GM23338 (cell line): ENCODE measurements around the gene CRYL1. TPM values are rescaled to one million over a fixed set of nuclear protein-coding genes. Genes with fewer than 3 reads are reported as not detected.

Experiments used
- ATAC-seq: fragments of 200-7000 bp; cut with Tn5 transposase; 3 replicates; pipeline ENCODE4 v1.9.1; 2020
- DNase-seq: peaks from one replicate; pipeline ENCODE4 v3.0.0-alpha.2; 2015; ENCODE audit warnings: low spot score
- H2AFZ ChIP-seq: fragments of 200-600 bp; sonication (generic); 2 replicates; pipeline ENCODE4 v1.8.0; 2016; ENCODE audit warnings: antibody characterized with exemption, mild to moderate bottlenecking, moderate library complexity
- H3F3A ChIP-seq: fragments of 200-600 bp; sonication (generic); replicated peaks from 2 replicates; pipeline ENCODE4 v1.8.0; 2017; ENCODE audit warnings: antibody characterized with exemption, mixed run types, low read depth
- H3K27ac ChIP-seq: fragments of 200-600 bp; sonication (generic); 2 replicates; pipeline ENCODE4 v1.6.1; 2016; ENCODE audit warnings: low read depth
- H3K27me3 ChIP-seq: fragments of 200-600 bp; sonication (generic); 2 replicates; pipeline ENCODE4 v1.8.0; 2016; ENCODE audit warnings: mild to moderate bottlenecking, mixed run types, moderate library complexity; ENCODE audit not compliant: insufficient read depth
- H3K36me3 ChIP-seq: fragments of 200-600 bp; sonication (generic); 2 replicates; pipeline ENCODE4 v1.8.0; 2016; ENCODE audit warnings: mild to moderate bottlenecking; ENCODE audit not compliant: insufficient read depth
- H3K4me1 ChIP-seq: fragments of 200-600 bp; sonication (generic); 2 replicates; pipeline ENCODE4 v1.8.0; 2016; ENCODE audit warnings: mild to moderate bottlenecking, moderate library complexity; ENCODE audit not compliant: insufficient read depth
- H3K4me2 ChIP-seq: fragments of 200-600 bp; sonication (generic); 2 replicates; pipeline ENCODE4 v1.7.1; 2017; ENCODE audit warnings: mixed run types
- H3K4me3 ChIP-seq: fragments of 200-600 bp; sonication (generic); 2 replicates; pipeline ENCODE4 v1.6.1; 2016; ENCODE audit warnings: mixed run types
- H3K79me2 ChIP-seq: fragments of 200-600 bp; sonication (generic); replicated peaks from 2 replicates; pipeline ENCODE4 v1.8.0; 2017; ENCODE audit warnings: mild to moderate bottlenecking; ENCODE audit not compliant: insufficient read depth
- H3K9me2 ChIP-seq: fragments of 200-600 bp; sonication (generic); 2 replicates; pipeline ENCODE4 v1.8.0; 2017; ENCODE audit not compliant: insufficient read depth
- H4K20me1 ChIP-seq: fragments of 200-600 bp; sonication (generic); replicated peaks from 2 replicates; pipeline ENCODE4 v1.8.0; 2017; ENCODE audit warnings: mild to moderate bottlenecking; ENCODE audit not compliant: insufficient read depth
- H3K27ac Mint-ChIP-seq: 2 replicates; pipeline ENCODE4 v1.8.0; 2020; ENCODE audit warnings: inconsistent platforms, mild to moderate bottlenecking, moderate library complexity, mixed read lengths
- H3K27me3 Mint-ChIP-seq: 3 replicates; pipeline ENCODE4 v1.8.0; 2022; ENCODE audit warnings: low read depth, mild to moderate bottlenecking, moderate library complexity, mixed read lengths, inconsistent platforms; ENCODE audit not compliant: insufficient read depth, poor library complexity
- H3K36me3 Mint-ChIP-seq: 3 replicates; pipeline ENCODE4 v1.8.0; 2021; ENCODE audit warnings: low read depth, mild to moderate bottlenecking, inconsistent platforms, moderate library complexity, mixed read lengths
- H3K4me1 Mint-ChIP-seq: 3 replicates; pipeline ENCODE4 v1.8.0; 2020; ENCODE audit warnings: mild to moderate bottlenecking, inconsistent platforms, mixed read lengths
- H3K4me3 Mint-ChIP-seq: 3 replicates; pipeline ENCODE4 v1.8.0; 2021; ENCODE audit warnings: moderate library complexity, mild to moderate bottlenecking, inconsistent platforms, mixed read lengths
- H3K9me3 Mint-ChIP-seq: 3 replicates; pipeline ENCODE4 v1.8.0; 2020; ENCODE audit warnings: moderate library complexity, mild to moderate bottlenecking, inconsistent platforms, mixed read lengths
- CREB1 ChIP-seq: fragments of 250-450 bp; sonication (Bioruptor Pico); IDR thresholded peaks from 2 replicates; pipeline ENCODE4 v1.5.0; 2020; ENCODE audit warnings: low read depth, mild to moderate bottlenecking, moderate library complexity
- EZH2 ChIP-seq: fragments of 200-600 bp; sonication (generic); IDR thresholded peaks from one replicate; pipeline ENCODE4 v1.8.0; 2017; ENCODE audit warnings: antibody characterized with exemption, mild to moderate bottlenecking, low read depth; ENCODE audit not compliant: unreplicated experiment
- EZH2phosphoT487 ChIP-seq: fragments of 200-600 bp; sonication (generic); IDR thresholded peaks from one replicate; pipeline ENCODE4 v1.8.1; 2018; ENCODE audit warnings: antibody characterized with exemption; ENCODE audit not compliant: unreplicated experiment
- JUNB ChIP-seq: IDR thresholded peaks from one replicate; pipeline ENCODE4 v1.6.1; 2016; ENCODE audit warnings: antibody characterized with exemption; ENCODE audit not compliant: unreplicated experiment
- NANOG ChIP-seq: IDR thresholded peaks from 2 replicates; pipeline ENCODE4 v1.6.1; 2016; ENCODE audit warnings: antibody characterized with exemption, borderline replicate concordance
- POLR2AphosphoS5 ChIP-seq: IDR thresholded peaks from 2 replicates; pipeline ENCODE4 v1.6.1; 2016; ENCODE audit warnings: antibody characterized with exemption, low read depth
- STAT1 ChIP-seq: IDR thresholded peaks from one replicate; pipeline ENCODE4 v1.6.1; 2016; ENCODE audit warnings: antibody characterized with exemption; ENCODE audit not compliant: unreplicated experiment
- ZNF114 ChIP-seq: fragments of 250-450 bp; sonication (Bioruptor Pico); IDR thresholded peaks from 2 replicates; pipeline ENCODE4 v1.5.0; 2020; ENCODE audit warnings: mild to moderate bottlenecking, moderate library complexity
- ZNF331 ChIP-seq: fragments of 250-450 bp; sonication (Bioruptor Pico); IDR thresholded peaks from 2 replicates; pipeline ENCODE4 v1.5.0; 2020; ENCODE audit warnings: low read depth, mild to moderate bottlenecking, moderate library complexity
- polyA plus RNA-seq: library from polyadenylated mRNA; unstranded; fragments of >200 nt; fragmentation: Nextera tagmentation; extraction: Ambion mirVana; gene quantifications from 2 replicates; pipeline ENCODE4 v1.2.1, GENCODE V29; 2016
- total RNA-seq: library from RNA; depleted of rRNA; stranded (reverse); fragments of >200 nt; shearing (Covaris generic); gene quantifications from 2 replicates; pipeline ENCODE4 v1.2.3, GENCODE V29; 2014
- TF ChIP-seq, protein P1 (sequence below): IDR thresholded peaks from one replicate; pipeline ENCODE4 v1.6.1; 2018; ENCODE audit warnings: antibody characterized with exemption; ENCODE audit not compliant: unreplicated experiment
- TF ChIP-seq, protein P2 (sequence below), 2 experiments: fragments of 200-600 bp in 1 of 2; sonication (generic) in 1 of 2; conservative IDR thresholded peaks; 2 replicates each; pipeline versions ENCODE4 v1.5.1 to v1.6.1; 2016 to 2017; ENCODE audit warnings: antibody characterized with exemption in 2 of 2, low read depth in 2 of 2, mild to moderate bottlenecking in 2 of 2, moderate library complexity in 1 of 2
- TF ChIP-seq, protein P3 (sequence below): fragments of 250-450 bp; sonication (Bioruptor Pico); IDR thresholded peaks from 2 replicates; pipeline ENCODE4 v1.5.0; 2020; ENCODE audit warnings: mild to moderate bottlenecking, moderate library complexity

The CRYL1 gene
- total and polyA plus RNA-seq, 2 experiments from 2014 or later, result 2.2 to 2.6 TPM

DNA sequence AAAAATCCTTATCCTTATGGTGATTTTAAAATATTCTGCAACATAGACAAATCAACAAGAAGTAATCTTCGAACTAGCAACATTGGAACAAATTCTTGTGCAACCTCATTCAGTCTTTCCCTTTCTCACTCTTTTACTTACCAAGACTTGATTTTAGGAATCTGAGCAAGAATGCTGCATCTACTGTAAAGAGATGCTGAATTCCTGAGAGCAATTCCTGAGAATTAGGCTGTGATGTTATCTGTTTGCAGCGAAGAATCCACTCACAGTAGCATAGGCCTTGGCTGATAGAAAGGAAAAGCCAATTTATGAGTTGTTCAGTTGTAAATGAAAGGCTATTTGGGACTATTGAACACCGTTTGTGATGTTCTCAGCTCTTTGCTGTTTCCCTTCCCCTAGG is 144.3 kb downstream of the CRYL1 start:
- ATAC-seq, result no peak
- H2AFZ ChIP-seq, result no peak overlapping the region

More for the DNA sequence above, 144.3 kb downstream of the CRYL1 start:
- H3K36me3 ChIP-seq, result no peaks in the 10 kb centered on the region
- no peak overlapping the region for H3K27ac ChIP-seq
- peaks cover 4% of the 10 kb centered on the region for H3K27me3 Mint-ChIP-seq
- no peaks in the 10 kb centered on the region for H4K20me1 ChIP-seq
- no peaks in the 10 kb centered on the region for H3K4me1 ChIP-seq
- H3K9me3 Mint-ChIP-seq, result peaks cover under 1% of the 10 kb centered on the region; the same call in 1 of the 3 replicates
- no peak overlapping the region for H3K27ac Mint-ChIP-seq
- no peaks in the 10 kb centered on the region for H3K36me3 Mint-ChIP-seq
- no peaks in the 10 kb centered on the region for H3F3A ChIP-seq
- no peak for DNase-seq
- no peaks in the 10 kb centered on the region for H3K27me3 ChIP-seq
- H3K79me2 ChIP-seq, result no peaks in the 10 kb centered on the region
- H3K4me2 ChIP-seq, result no peak overlapping the region
- H3K4me3 ChIP-seq, result no peak overlapping the region
- no peak overlapping the region for H3K4me3 Mint-ChIP-seq
- peaks cover 6% of the 10 kb centered on the region for H3K9me2 ChIP-seq
- no peaks in the 10 kb centered on the region for H3K4me1 Mint-ChIP-seq
- no peak for TF ChIP-seq EZH2phosphoT487
- TF ChIP-seq, protein P1, sequence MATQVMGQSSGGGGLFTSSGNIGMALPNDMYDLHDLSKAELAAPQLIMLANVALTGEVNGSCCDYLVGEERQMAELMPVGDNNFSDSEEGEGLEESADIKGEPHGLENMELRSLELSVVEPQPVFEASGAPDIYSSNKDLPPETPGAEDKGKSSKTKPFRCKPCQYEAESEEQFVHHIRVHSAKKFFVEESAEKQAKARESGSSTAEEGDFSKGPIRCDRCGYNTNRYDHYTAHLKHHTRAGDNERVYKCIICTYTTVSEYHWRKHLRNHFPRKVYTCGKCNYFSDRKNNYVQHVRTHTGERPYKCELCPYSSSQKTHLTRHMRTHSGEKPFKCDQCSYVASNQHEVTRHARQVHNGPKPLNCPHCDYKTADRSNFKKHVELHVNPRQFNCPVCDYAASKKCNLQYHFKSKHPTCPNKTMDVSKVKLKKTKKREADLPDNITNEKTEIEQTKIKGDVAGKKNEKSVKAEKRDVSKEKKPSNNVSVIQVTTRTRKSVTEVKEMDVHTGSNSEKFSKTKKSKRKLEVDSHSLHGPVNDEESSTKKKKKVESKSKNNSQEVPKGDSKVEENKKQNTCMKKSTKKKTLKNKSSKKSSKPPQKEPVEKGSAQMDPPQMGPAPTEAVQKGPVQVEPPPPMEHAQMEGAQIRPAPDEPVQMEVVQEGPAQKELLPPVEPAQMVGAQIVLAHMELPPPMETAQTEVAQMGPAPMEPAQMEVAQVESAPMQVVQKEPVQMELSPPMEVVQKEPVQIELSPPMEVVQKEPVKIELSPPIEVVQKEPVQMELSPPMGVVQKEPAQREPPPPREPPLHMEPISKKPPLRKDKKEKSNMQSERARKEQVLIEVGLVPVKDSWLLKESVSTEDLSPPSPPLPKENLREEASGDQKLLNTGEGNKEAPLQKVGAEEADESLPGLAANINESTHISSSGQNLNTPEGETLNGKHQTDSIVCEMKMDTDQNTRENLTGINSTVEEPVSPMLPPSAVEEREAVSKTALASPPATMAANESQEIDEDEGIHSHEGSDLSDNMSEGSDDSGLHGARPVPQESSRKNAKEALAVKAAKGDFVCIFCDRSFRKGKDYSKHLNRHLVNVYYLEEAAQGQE, result no peak
- TF ChIP-seq ZNF114 (CRISPR knock-in tag), result no peak
- TF ChIP-seq NANOG, result no peak
- TF ChIP-seq POLR2AphosphoS5, result no peak
- TF ChIP-seq, protein P2, sequence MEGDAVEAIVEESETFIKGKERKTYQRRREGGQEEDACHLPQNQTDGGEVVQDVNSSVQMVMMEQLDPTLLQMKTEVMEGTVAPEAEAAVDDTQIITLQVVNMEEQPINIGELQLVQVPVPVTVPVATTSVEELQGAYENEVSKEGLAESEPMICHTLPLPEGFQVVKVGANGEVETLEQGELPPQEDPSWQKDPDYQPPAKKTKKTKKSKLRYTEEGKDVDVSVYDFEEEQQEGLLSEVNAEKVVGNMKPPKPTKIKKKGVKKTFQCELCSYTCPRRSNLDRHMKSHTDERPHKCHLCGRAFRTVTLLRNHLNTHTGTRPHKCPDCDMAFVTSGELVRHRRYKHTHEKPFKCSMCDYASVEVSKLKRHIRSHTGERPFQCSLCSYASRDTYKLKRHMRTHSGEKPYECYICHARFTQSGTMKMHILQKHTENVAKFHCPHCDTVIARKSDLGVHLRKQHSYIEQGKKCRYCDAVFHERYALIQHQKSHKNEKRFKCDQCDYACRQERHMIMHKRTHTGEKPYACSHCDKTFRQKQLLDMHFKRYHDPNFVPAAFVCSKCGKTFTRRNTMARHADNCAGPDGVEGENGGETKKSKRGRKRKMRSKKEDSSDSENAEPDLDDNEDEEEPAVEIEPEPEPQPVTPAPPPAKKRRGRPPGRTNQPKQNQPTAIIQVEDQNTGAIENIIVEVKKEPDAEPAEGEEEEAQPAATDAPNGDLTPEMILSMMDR (conservative IDR thresholded peaks at IDR 0.05; ENCODE audit: low read depth in 2 of 2), result no peak
- TF ChIP-seq JUNB, result no peak
- no peak for TF ChIP-seq CREB1 (CRISPR knock-in tag)
- no peak for TF ChIP-seq STAT1
- TF ChIP-seq, protein P3, sequence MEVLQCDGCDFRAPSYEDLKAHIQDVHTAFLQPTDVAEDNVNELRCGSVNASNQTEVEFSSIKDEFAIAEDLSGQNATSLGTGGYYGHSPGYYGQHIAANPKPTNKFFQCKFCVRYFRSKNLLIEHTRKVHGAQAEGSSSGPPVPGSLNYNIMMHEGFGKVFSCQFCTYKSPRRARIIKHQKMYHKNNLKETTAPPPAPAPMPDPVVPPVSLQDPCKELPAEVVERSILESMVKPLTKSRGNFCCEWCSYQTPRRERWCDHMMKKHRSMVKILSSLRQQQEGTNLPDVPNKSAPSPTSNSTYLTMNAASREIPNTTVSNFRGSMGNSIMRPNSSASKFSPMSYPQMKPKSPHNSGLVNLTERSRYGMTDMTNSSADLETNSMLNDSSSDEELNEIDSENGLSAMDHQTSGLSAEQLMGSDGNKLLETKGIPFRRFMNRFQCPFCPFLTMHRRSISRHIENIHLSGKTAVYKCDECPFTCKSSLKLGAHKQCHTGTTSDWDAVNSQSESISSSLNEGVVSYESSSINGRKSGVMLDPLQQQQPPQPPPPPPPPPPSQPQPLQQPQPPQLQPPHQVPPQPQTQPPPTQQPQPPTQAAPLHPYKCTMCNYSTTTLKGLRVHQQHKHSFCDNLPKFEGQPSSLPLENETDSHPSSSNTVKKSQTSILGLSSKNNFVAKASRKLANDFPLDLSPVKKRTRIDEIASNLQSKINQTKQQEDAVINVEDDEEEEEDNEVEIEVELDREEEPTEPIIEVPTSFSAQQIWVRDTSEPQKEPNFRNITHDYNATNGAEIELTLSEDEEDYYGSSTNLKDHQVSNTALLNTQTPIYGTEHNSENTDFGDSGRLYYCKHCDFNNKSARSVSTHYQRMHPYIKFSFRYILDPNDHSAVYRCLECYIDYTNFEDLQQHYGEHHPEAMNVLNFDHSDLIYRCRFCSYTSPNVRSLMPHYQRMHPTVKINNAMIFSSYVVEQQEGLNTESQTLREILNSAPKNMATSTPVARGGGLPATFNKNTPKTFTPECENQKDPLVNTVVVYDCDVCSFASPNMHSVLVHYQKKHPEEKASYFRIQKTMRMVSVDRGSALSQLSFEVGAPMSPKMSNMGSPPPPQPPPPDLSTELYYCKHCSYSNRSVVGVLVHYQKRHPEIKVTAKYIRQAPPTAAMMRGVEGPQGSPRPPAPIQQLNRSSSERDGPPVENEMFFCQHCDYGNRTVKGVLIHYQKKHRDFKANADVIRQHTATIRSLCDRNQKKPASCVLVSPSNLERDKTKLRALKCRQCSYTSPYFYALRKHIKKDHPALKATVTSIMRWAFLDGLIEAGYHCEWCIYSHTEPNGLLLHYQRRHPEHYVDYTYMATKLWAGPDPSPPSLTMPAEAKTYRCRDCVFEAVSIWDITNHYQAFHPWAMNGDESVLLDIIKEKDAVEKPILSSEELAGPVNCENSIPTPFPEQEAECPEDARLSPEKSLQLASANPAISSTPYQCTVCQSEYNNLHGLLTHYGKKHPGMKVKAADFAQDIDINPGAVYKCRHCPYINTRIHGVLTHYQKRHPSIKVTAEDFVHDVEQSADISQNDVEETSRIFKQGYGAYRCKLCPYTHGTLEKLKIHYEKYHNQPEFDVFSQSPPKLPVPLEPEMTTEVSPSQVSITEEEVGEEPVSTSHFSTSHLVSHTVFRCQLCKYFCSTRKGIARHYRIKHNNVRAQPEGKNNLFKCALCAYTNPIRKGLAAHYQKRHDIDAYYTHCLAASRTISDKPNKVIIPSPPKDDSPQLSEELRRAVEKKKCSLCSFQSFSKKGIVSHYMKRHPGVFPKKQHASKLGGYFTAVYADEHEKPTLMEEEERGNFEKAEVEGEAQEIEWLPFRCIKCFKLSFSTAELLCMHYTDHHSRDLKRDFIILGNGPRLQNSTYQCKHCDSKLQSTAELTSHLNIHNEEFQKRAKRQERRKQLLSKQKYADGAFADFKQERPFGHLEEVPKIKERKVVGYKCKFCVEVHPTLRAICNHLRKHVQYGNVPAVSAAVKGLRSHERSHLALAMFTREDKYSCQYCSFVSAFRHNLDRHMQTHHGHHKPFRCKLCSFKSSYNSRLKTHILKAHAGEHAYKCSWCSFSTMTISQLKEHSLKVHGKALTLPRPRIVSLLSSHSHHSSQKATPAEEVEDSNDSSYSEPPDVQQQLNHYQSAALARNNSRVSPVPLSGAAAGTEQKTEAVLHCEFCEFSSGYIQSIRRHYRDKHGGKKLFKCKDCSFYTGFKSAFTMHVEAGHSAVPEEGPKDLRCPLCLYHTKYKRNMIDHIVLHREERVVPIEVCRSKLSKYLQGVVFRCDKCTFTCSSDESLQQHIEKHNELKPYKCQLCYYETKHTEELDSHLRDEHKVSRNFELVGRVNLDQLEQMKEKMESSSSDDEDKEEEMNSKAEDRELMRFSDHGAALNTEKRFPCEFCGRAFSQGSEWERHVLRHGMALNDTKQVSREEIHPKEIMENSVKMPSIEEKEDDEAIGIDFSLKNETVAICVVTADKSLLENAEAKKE, result no peak
- TF ChIP-seq ZNF331 (CRISPR knock-in tag), result no peak
- TF ChIP-seq EZH2, result no peak
